ENCODE measurements around the gene CELF1.

The CELF1 gene

DNA sequence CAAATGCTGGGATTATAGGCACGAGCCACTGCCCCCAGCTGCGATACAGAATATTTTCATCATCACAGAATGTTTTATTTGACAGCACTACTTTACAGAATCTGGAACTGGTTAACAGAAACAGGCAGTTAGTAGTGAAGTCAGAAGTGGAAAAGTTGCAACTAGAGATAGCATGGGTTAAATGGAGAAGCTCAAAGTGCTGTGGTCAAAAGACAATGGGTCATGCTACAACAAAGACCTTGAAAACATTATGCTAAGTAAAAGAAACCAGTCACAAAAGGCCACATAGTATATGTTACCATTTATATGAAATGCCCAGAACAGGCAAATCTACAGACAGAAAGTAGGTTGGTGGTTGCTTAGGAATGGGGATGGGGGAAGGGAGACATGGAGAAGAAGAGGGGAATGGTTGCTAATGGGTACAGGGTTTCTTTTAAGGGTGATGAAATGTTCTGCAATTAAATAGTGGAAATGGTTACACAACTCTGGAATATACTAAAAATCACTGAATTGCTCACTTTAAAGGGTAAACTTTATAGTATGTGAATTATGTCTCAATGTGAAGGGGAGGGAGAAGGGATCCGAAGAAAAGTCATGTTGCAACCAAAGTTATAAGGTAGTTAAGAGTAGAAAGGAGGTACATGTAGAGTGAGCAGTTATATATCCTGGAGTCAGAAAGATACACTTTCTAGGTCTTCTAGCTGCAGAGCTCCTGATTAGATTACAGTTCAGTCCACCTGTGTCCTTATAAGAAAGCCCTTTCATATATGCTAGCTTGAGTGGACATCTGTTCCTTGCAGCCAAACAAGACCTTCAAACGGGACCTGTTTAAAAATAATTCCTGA lies 57.7 kb downstream of the CELF1 start:
- H3K27ac ChIP-seq (ENCODE audit: insufficient read depth, low read length, poor library complexity, severe bottlenecking): no peak overlapping the region

DNA sequence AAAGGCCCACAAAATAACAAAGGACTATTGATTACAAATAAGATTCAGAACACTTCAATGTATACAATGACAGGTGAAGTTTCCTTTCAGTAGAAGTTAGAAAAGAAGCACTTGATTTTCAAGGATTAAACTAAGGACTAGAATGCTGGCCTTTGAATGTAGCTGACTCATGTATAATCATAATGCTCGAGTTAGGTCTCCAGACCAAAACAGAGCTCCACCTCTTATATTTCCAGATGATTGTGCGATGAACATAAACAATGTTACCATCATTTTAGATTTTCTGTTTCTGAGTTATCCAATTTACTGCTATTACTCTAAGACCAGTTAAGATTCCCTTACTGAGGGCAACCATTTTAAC lies 63.6 kb downstream of the CELF1 start:
- no peaks in the 10 kb centered on the region for H3K9me3 ChIP-seq (ENCODE audit: control insufficient read depth, low read length)
- DNase-seq: no peak
- H3K4me3 ChIP-seq (ENCODE audit: insufficient read depth, low read depth, low read length, poor library complexity, severe bottlenecking): no peak overlapping the region
- H3K27ac ChIP-seq (ENCODE audit: insufficient read depth, low read length, poor library complexity, severe bottlenecking): no peak overlapping the region
- H3K36me3 ChIP-seq (ENCODE audit: control insufficient read depth, insufficient read depth, low read length): peaks cover 37% of the 10 kb centered on the region
- H3K4me1 ChIP-seq (ENCODE audit: control insufficient read depth, insufficient read depth, low read length, poor library complexity, severe bottlenecking): no peaks in the 10 kb centered on the region
- no peaks in the 10 kb centered on the region for H3K27me3 ChIP-seq (replicated peaks; ENCODE audit: control insufficient read depth, insufficient read depth, low read length, poor library complexity, severe bottlenecking)

More for the DNA sequence above, 57.7 kb downstream of the CELF1 start:
- no peak for DNase-seq
- Histone ChIP-seq H3K27me3 (replicated peaks; ENCODE audit: control insufficient read depth, insufficient read depth, low read length, poor library complexity, severe bottlenecking) (no peaks in the 10 kb centered on the region), H3K36me3 (ENCODE audit: control insufficient read depth, insufficient read depth, low read length) (peaks cover 23% of the 10 kb centered on the region), H3K4me3 (ENCODE audit: insufficient read depth, low read depth, low read length, poor library complexity, severe bottlenecking) (no peak overlapping the region), H3K4me1 (ENCODE audit: control insufficient read depth, insufficient read depth, low read length, poor library complexity, severe bottlenecking) (no peaks in the 10 kb centered on the region), H3K9me3 (ENCODE audit: control insufficient read depth, low read length) (no peaks in the 10 kb centered on the region)

DNA sequence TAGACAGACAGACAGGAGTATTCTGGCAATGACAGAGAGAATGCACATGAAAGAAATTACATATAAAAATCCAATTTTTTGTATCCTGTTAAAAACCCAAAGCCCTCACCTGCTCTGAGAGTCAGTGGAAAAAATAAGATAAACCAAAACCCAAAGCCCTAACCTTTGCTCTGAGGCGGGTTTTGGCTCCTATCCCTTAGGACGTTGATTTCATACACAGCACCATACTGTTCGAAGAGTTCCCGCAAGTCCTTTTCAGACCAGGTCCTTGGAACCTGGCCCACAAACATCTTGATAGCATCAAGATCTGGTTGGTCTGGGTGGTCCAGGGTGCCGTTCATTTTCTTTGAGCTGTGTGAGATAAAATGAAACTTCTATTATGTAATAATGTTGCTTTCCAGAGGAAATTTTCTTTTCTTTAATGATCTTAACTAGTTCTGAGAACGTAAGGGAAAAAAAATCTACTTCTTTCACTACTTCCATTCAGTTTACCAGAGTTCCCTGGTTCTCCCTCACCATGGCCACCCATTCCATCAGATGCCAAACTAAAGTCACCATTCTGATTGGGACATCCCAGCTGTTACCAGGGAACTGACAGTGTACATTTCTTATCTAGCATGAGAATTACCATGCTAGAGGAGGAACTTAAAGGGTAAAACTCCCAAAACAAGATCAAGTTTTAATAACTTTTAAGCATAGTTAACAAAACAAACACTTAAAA lies 64.1 kb downstream of the CELF1 start:
- no peak for DNase-seq
- Histone ChIP-seq H3K27me3 (replicated peaks; ENCODE audit: control insufficient read depth, insufficient read depth, low read length, poor library complexity, severe bottlenecking) (no peaks in the 10 kb centered on the region), H3K4me1 (ENCODE audit: control insufficient read depth, insufficient read depth, low read length, poor library complexity, severe bottlenecking) (no peaks in the 10 kb centered on the region), H3K27ac (ENCODE audit: insufficient read depth, low read length, poor library complexity, severe bottlenecking) (no peak overlapping the region), H3K4me3 (ENCODE audit: insufficient read depth, low read depth, low read length, poor library complexity, severe bottlenecking) (no peak overlapping the region), H3K36me3 (ENCODE audit: control insufficient read depth, insufficient read depth, low read length) (peaks cover 42% of the 10 kb centered on the region), H3K9me3 (ENCODE audit: control insufficient read depth, low read length) (no peaks in the 10 kb centered on the region)

DNA sequence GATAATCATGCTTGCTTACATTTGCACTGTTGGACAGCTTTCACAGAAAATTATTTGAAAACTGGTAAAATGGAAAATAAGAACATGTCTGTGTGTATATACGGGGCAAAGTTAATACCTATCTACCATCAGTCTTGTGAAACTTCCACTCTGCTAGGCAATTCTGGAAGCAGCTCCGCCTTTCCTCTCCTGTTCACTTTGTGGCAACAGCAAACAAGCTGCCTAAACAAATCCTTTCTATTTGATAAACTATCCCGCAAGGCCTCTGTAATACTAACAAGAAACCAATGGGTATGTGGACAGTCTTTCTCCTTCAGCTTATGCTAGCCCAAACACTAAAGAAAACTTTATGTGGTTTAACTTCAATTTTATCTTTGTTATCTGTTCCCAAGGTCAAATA lies 64.8 kb downstream of the CELF1 start:
- no peaks in the 10 kb centered on the region for H3K27me3 ChIP-seq (replicated peaks; ENCODE audit: control insufficient read depth, insufficient read depth, low read length, poor library complexity, severe bottlenecking)
- no peak overlapping the region for H3K4me3 ChIP-seq (ENCODE audit: insufficient read depth, low read depth, low read length, poor library complexity, severe bottlenecking)
- no peak for DNase-seq
- no peaks in the 10 kb centered on the region for H3K9me3 ChIP-seq (ENCODE audit: control insufficient read depth, low read length)
- H3K4me1 ChIP-seq (ENCODE audit: control insufficient read depth, insufficient read depth, low read length, poor library complexity, severe bottlenecking): no peaks in the 10 kb centered on the region
- peaks cover 49% of the 10 kb centered on the region for H3K36me3 ChIP-seq (ENCODE audit: control insufficient read depth, insufficient read depth, low read length)
- H3K27ac ChIP-seq (ENCODE audit: insufficient read depth, low read length, poor library complexity, severe bottlenecking): no peak overlapping the region

GRCh38 chr11:47487421-47487820 lies 65.5 kb downstream of the CELF1 start:
- H3K4me3 ChIP-seq (ENCODE audit: insufficient read depth, low read depth, low read length, poor library complexity, severe bottlenecking): no peak overlapping the region
- DNase-seq: no peak
- peaks cover 56% of the 10 kb centered on the region for H3K36me3 ChIP-seq (ENCODE audit: control insufficient read depth, insufficient read depth, low read length)
- no peak overlapping the region for H3K27ac ChIP-seq (ENCODE audit: insufficient read depth, low read length, poor library complexity, severe bottlenecking)
- H3K9me3 ChIP-seq (ENCODE audit: control insufficient read depth, low read length): no peaks in the 10 kb centered on the region
- no peaks in the 10 kb centered on the region for H3K4me1 ChIP-seq (ENCODE audit: control insufficient read depth, insufficient read depth, low read length, poor library complexity, severe bottlenecking)
- H3K27me3 ChIP-seq (replicated peaks; ENCODE audit: control insufficient read depth, insufficient read depth, low read length, poor library complexity, severe bottlenecking): no peaks in the 10 kb centered on the region

DNA sequence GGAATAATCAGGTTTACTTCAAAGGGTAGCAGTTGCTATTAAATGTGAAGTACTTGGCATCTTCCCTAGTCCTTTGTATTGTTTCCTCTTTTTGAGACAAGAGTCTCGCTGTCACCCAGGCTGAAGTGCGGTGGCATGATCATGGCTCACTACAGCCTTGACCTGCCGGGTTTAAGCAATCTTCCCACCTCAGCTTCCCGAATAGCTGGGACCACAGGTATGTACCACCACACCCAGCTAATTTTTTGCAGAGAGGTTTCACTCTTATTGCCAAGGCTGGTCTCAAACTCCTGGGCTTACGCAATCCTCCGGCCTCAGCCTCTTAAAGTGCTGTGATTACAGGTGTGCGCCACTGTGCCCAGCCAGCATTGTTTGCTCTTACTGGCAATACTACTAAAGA lies 67.8 kb downstream of the CELF1 start:
- no peak for DNase-seq
- no peaks in the 10 kb centered on the region for H3K9me3 ChIP-seq (ENCODE audit: control insufficient read depth, low read length)

DNA sequence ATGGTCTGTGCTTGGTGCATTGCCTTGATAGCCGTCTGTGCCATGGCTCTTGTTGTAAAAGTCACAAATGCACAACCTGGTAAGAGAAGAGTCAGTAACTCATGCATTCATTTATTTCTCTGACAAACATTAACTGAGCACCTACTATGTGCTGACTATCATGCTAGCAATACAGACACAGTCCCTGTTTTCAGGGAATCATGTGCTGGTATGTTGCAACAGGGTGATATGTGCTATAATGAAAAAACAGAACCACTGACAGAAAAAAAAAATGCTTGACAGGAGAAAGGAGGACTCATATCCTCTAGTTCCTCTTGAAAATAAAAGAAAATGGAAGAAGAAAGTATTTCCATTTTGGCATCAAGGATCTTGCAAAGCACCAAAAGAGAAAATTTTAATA lies 69.5 kb downstream of the CELF1 start:
- peaks cover 84% of the 10 kb centered on the region for H3K36me3 ChIP-seq (ENCODE audit: control insufficient read depth, insufficient read depth, low read length)

More for the DNA sequence above, 67.8 kb downstream of the CELF1 start:
- H3K4me1 ChIP-seq (ENCODE audit: control insufficient read depth, insufficient read depth, low read length, poor library complexity, severe bottlenecking): no peaks in the 10 kb centered on the region
- no peak overlapping the region for H3K4me3 ChIP-seq (ENCODE audit: insufficient read depth, low read depth, low read length, poor library complexity, severe bottlenecking)
- no peak overlapping the region for H3K27ac ChIP-seq (ENCODE audit: insufficient read depth, low read length, poor library complexity, severe bottlenecking)
- peaks cover 74% of the 10 kb centered on the region for H3K36me3 ChIP-seq (ENCODE audit: control insufficient read depth, insufficient read depth, low read length)
- H3K27me3 ChIP-seq (replicated peaks; ENCODE audit: control insufficient read depth, insufficient read depth, low read length, poor library complexity, severe bottlenecking): no peaks in the 10 kb centered on the region

DNA sequence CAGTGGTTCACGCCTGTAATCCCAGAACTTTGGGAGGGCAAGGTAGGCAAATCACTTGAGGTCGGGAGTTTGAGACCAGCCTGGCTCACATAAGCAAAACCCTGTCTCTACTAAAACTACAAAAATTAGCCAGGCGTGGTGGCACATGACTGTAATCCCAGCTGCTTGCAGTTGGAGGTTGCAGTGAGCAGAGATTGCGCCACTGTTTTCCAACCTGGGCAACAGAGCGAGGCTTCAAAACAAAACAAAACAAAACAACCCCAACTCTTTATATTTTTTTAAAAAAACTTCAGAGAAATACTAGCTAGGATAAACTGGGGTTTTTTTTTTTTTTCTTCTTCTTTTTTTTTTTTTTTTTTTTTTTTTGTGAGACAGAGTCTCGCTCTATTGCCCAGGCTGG lies 72.2 kb downstream of the CELF1 start:
- Histone ChIP-seq H3K27me3 (replicated peaks; ENCODE audit: control insufficient read depth, insufficient read depth, low read length, poor library complexity, severe bottlenecking) (no peaks in the 10 kb centered on the region), H3K9me3 (ENCODE audit: control insufficient read depth, low read length) (no peaks in the 10 kb centered on the region), H3K4me3 (ENCODE audit: insufficient read depth, low read depth, low read length, poor library complexity, severe bottlenecking) (no peak overlapping the region), H3K4me1 (ENCODE audit: control insufficient read depth, insufficient read depth, low read length, poor library complexity, severe bottlenecking) (no peaks in the 10 kb centered on the region), H3K36me3 (ENCODE audit: control insufficient read depth, insufficient read depth, low read length) (peaks cover 85% of the 10 kb centered on the region), H3K27ac (ENCODE audit: insufficient read depth, low read length, poor library complexity, severe bottlenecking) (no peak overlapping the region)
- no peak for DNase-seq

More for the DNA sequence above, 69.5 kb downstream of the CELF1 start:
- Histone ChIP-seq H3K4me3 (ENCODE audit: insufficient read depth, low read depth, low read length, poor library complexity, severe bottlenecking) (no peak overlapping the region), H3K4me1 (ENCODE audit: control insufficient read depth, insufficient read depth, low read length, poor library complexity, severe bottlenecking) (no peaks in the 10 kb centered on the region), H3K27me3 (replicated peaks; ENCODE audit: control insufficient read depth, insufficient read depth, low read length, poor library complexity, severe bottlenecking) (no peaks in the 10 kb centered on the region), H3K9me3 (ENCODE audit: control insufficient read depth, low read length) (no peaks in the 10 kb centered on the region), H3K27ac (ENCODE audit: insufficient read depth, low read length, poor library complexity, severe bottlenecking) (no peak overlapping the region)
- DNase-seq: no peak

DNA sequence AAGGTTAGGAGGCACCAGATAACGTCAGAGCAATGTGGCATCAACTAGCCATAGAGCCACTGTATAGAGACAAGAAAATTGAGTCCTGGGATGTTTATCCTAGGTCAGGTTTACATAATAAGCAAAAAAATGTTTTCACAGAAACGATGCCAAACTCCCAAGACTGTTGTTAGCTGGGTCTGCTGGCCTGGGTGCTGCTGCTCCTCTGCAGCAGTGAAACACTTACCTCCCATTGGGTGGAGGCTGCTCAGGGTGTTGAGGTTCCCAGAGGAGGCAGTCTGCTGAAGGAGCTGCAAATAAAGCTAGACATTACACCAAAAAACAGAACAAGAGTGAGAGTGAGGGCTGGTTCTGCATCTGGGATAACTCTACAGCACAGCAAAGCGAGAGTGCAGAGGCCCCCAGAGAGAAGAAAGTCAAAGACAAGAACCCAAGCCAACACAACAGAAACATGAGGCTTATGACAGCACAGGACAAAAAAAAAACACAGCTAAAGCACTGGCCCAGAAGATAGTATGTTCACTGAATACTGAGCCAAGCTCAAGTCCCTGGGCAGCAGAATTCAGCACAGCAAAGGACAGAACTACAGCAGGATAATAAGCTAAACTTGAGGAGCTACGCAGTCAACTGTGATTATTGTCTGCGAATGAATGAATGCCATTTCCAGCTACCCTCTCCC lies 74.1 kb downstream of the CELF1 start:
- Histone ChIP-seq H3K9me3 (ENCODE audit: control insufficient read depth, low read length) (no peaks in the 10 kb centered on the region), H3K36me3 (ENCODE audit: control insufficient read depth, insufficient read depth, low read length) (peaks cover 85% of the 10 kb centered on the region), H3K27ac (ENCODE audit: insufficient read depth, low read length, poor library complexity, severe bottlenecking) (no peak overlapping the region), H3K4me3 (ENCODE audit: insufficient read depth, low read depth, low read length, poor library complexity, severe bottlenecking) (no peak overlapping the region), H3K4me1 (ENCODE audit: control insufficient read depth, insufficient read depth, low read length, poor library complexity, severe bottlenecking) (no peaks in the 10 kb centered on the region), H3K27me3 (replicated peaks; ENCODE audit: control insufficient read depth, insufficient read depth, low read length, poor library complexity, severe bottlenecking) (no peaks in the 10 kb centered on the region)
- DNase-seq: no peak

DNA sequence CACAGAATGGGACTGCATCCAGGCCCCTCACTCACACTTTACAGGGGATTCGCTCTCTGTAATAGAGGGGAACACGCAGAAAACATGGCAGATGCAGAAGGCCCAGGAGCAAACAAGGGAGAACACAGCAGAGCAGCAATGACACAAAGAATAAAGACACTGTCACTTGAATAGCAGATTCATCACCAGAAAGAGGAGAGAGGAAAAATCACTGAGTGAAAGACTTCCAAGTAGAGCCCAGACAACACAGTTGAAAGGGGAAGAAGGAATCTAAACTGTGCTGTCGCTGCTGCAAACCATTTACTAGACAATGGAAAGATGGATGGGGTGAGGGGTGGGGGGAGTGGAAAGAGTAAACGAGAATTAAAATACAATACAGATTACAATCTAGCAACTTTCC lies 75.2 kb downstream of the CELF1 start:
- H3K4me1 ChIP-seq (ENCODE audit: control insufficient read depth, insufficient read depth, low read length, poor library complexity, severe bottlenecking): no peaks in the 10 kb centered on the region
- no peak overlapping the region for H3K4me3 ChIP-seq (ENCODE audit: insufficient read depth, low read depth, low read length, poor library complexity, severe bottlenecking)
- H3K27me3 ChIP-seq (replicated peaks; ENCODE audit: control insufficient read depth, insufficient read depth, low read length, poor library complexity, severe bottlenecking): no peaks in the 10 kb centered on the region
- H3K9me3 ChIP-seq (ENCODE audit: control insufficient read depth, low read length): no peaks in the 10 kb centered on the region
- H3K27ac ChIP-seq (ENCODE audit: insufficient read depth, low read length, poor library complexity, severe bottlenecking): no peak overlapping the region
- peaks cover 85% of the 10 kb centered on the region for H3K36me3 ChIP-seq (ENCODE audit: control insufficient read depth, insufficient read depth, low read length)
- DNase-seq: no peak
